NCI-H2196 treated with DMSO at 0.1 percent for 48 hours (cell line): ENCODE data around the gene TALDO1.
"Not testable (repeated sequence)": the region's sequence is repeated elsewhere in the genome, so short reads cannot be mapped to it uniquely, and the experiment has no call there.

Source experiments
- DNase-seq: peaks from one replicate; lab custom pipeline; 2025; ENCODE audit not compliant: unreplicated experiment; lab: John Stamatoyannopoulos, UW

The TALDO1 gene

GRCh38 chr11:734541-734940, 12.7 kb upstream of the TALDO1 start:
- DNase-seq = not testable (repeated sequence)

DNA sequence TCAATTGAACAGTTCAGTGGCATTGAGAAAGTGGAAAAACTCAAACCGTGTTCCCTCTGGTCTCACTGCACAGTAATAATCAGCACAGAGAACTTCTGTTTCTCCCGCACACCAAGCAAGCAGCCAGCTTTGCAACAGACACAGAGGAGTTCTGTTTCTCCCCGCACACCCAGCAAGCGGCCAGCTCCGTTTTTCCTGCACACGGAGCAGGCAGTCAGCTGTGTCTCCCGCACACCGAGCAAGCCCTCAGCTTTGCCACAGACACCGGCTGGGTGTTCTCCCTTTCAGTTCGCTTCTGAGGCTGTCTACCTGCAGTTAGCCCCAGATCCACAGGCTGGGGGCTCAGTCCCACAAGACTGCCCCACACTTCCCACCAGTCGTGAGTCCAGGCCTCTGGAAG, 9.9 kb upstream of the TALDO1 start:
- DNase-seq = no peak

DNA sequence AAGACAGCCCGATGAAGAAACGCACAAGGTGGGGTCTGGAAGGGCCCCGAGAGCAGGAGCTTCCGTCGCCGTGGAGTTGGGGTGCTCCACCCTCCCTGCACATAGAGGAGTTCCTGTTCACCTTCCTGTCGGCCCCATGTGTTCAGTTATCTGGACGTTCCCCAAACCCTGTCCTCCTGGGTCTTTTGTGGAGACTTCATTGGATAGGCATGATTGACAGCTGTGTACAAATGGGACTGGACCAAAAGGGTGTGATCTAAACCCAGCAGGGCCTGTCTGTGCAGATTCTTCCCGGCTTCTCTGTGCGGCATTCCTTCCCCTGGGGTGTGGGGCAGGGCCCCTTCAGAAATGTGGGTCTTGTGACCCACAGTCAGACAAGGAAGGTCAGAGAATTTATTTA, 9.4 kb upstream of the TALDO1 start:
- DNase-seq = not testable (repeated sequence)

GRCh38 chr11:742156-742546, 5.1 kb upstream of the TALDO1 start:
- DNase-seq = no peak

- no peak for DNase-seq
These were observed 4.6 kb upstream of the TALDO1 start for GRCh38 chr11:742571-743201.

- no peak for DNase-seq
These were observed 1.8 kb upstream of the TALDO1 start for GRCh38 chr11:745428-745827.

GRCh38 chr11:746289-747157, 741 bp upstream of the TALDO1 start:
- no peak for DNase-seq

DNA sequence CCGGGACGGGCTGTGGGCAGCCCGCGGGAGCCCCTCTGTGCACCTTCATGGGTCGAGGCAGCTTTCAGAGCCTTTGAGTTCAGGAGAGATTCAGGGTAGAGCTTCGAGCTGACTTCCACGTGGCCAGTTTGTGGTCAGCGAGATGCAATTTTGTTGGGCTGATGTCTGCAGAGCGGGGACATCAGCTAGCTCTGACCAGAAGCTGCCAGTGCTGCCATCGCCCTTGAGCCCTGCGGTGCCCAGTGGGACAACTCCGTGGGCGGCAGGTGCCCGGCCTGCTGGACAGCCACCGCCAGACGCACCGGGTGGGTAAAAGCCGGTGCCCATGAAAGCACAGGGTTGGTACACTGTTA, 719 bp downstream of the TALDO1 start:
- DNase-seq = no peak

DNA sequence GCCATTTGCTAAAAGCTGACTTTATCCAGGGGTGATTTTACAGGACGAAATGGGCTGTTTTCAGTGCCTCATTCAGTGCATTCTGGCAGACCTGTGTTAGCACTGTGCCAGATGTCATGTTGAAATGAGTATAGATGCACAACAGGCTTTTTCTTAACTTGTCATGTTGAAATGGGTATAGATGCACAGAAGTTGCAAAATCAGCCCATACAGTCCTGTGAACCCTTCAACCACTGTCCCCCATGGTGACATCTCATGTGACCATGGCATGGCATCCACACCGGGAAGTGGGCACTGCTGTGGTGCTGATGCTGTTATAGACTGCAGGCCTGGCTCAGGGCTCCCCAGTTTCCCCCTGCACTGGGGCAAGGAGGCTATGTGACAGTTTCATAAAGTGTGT, 2.5 kb downstream of the TALDO1 start:
- no peak for DNase-seq

GRCh38 chr11:760236-760635, 13.0 kb downstream of the TALDO1 start:
- no peak for DNase-seq

GRCh38 chr11:761526-762108, 14.4 kb downstream of the TALDO1 start:
- DNase-seq = no peak

DNA sequence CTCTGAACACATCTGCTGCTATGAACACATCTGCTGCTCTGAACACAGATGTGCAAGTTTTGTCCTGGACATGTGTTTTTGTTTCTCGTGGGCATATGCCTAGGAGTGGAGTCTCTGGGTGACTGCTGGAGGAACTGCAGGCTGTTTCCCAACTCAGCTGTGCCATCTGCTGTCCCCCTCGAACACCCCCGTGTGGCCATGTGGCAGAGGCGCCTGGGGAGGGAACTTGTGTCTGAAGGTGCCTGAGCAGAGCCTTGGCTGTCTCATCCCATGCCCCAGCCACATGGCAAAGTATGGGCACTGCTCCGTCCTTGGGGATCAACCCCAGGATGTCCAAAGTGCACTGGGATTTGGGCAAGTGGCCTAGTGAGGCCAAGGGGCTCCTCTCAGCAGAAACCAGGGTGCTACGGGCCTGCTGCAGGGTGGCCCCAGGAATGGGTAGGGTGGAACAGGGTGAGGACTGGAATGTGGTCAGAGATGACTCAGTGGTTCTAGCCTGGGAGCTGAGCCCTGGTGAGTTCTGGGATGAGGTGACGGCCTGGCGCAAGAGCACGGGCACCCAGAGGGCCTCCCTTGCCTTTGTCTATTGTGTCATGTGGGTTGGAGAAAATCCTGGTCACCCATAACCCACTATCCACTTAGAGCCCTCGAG, 15.3 kb downstream of the TALDO1 start:
- no peak for DNase-seq

DNA sequence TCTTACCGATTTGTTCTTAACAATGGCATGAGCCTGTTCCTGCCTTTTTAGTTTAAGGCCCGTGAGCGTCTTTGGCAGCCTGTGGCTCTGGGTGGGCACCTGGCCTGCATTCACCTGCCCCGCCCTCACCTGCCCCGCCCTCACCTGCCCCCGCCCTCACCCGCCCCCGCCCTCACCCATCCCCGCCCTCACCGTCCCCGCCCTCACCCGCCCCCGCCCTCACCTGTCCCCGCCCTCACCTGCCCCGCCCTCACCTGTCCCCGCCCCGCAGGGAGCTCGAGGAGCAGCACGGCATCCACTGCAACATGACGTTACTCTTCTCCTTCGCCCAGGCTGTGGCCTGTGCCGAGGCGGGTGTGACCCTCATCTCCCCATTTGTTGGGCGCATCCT, 15.8 kb downstream of the TALDO1 start:
- no peak for DNase-seq

GRCh38 chr11:763549-764321, 16.5 kb downstream of the TALDO1 start:
- DNase-seq = no peak

GRCh38 chr11:764322-765024, 17.2 kb downstream of the TALDO1 start:
- no peak for DNase-seq

- DNase-seq = no peak
These were observed 17.9 kb downstream of the TALDO1 start for GRCh38 chr11:765025-765801.

DNA sequence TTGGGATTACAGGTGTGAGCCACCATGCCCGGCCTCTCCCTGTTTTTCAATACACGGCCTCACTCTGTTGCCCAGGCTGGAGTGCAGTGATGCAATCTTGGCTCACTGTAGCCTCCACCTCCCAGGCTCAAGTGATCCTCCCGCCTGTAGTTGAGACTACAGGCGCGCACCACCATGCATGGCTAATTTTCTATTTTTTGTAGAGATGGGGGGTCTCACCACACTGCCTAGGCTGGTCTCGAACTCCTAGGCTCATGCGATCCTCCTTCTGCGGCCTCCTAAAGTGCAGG, 18.5 kb downstream of the TALDO1 start:
- DNase-seq = no peak

- DNase-seq = no peak
These were observed 19.1 kb downstream of the TALDO1 start for GRCh38 chr11:766106-766935.

GRCh38 chr11:766936-767210, 19.6 kb downstream of the TALDO1 start:
- no peak for DNase-seq
